HG03280 (cell line): ENCODE data around the gene FAM171A1.
"Not testable (repeated sequence)": the region's sequence is repeated elsewhere in the genome, so short reads cannot be mapped to it uniquely, and the experiment has no call there.

Experiments used
- ATAC-seq: cut with Tn5 transposase; IDR thresholded peaks from one replicate; pipeline ENCODE4 v1.9.1; 2021; ENCODE audit warnings: mild to moderate bottlenecking, moderate library complexity; ENCODE audit not compliant: unreplicated experiment

The FAM171A1 gene

GRCh38 chr10:15321431-15322341, 49.4 kb downstream of the FAM171A1 start:
- ATAC-seq, result no peak

- no peak for ATAC-seq
These were observed 50.4 kb downstream of the FAM171A1 start for GRCh38 chr10:15320522-15321203.

GRCh38 chr10:15320118-15320517, 51.0 kb downstream of the FAM171A1 start:
- no peak for ATAC-seq

- ATAC-seq, result no peak
These were observed 54.1 kb downstream of the FAM171A1 start for GRCh38 chr10:15316871-15317464.

GRCh38 chr10:15316145-15316544, 54.9 kb downstream of the FAM171A1 start:
- no peak for ATAC-seq

GRCh38 chr10:15315286-15315685, 55.8 kb downstream of the FAM171A1 start:
- no peak for ATAC-seq

GRCh38 chr10:15314482-15315045, 56.5 kb downstream of the FAM171A1 start:
- ATAC-seq, result no peak

GRCh38 chr10:15313843-15314242, 57.2 kb downstream of the FAM171A1 start:
- ATAC-seq, result no peak

- ATAC-seq, result no peak
These were observed 58.0 kb downstream of the FAM171A1 start for GRCh38 chr10:15313047-15313446.

GRCh38 chr10:15311569-15312280, 59.4 kb downstream of the FAM171A1 start:
- ATAC-seq, result no peak

GRCh38 chr10:15310776-15311568, 60.1 kb downstream of the FAM171A1 start:
- no peak for ATAC-seq

- no peak for ATAC-seq
These were observed 61.9 kb downstream of the FAM171A1 start for GRCh38 chr10:15309221-15309620.

GRCh38 chr10:15306735-15307280, 64.3 kb downstream of the FAM171A1 start:
- ATAC-seq, result no peak

- no peak for ATAC-seq
These were observed 65.5 kb downstream of the FAM171A1 start for GRCh38 chr10:15305634-15306033.

- ATAC-seq, result no peak
These were observed 65.9 kb downstream of the FAM171A1 start for GRCh38 chr10:15305161-15305560.

- ATAC-seq, result not testable (repeated sequence)
These were observed 68.7 kb downstream of the FAM171A1 start for GRCh38 chr10:15302188-15302956.

- no peak for ATAC-seq
These were observed 70.4 kb downstream of the FAM171A1 start for GRCh38 chr10:15300697-15301096.

GRCh38 chr10:15300145-15300544, 70.9 kb downstream of the FAM171A1 start:
- no peak for ATAC-seq

- ATAC-seq, result no peak
These were observed 74.4 kb downstream of the FAM171A1 start for GRCh38 chr10:15296701-15297100.
